HG02885 (cell line): ENCODE results near the gene EPHA1.
A peak's percentile ranks its signal among the peaks of the same experiment; 100 is the strongest.

Experiments
- ATAC-seq: cut with Tn5 transposase; IDR thresholded peaks from one replicate; pipeline ENCODE4 v1.9.1; 2021; ENCODE audit warnings: mild to moderate bottlenecking; ENCODE audit not compliant: unreplicated experiment, poor library complexity

The EPHA1 gene

GRCh38 chr7:143391462-143392404 lies 16.9 kb downstream of the EPHA1 start:
- no peak for ATAC-seq

- ATAC-seq: no peak
Observed at GRCh38 chr7:143390773-143391317, 17.8 kb downstream of the EPHA1 start.

DNA sequence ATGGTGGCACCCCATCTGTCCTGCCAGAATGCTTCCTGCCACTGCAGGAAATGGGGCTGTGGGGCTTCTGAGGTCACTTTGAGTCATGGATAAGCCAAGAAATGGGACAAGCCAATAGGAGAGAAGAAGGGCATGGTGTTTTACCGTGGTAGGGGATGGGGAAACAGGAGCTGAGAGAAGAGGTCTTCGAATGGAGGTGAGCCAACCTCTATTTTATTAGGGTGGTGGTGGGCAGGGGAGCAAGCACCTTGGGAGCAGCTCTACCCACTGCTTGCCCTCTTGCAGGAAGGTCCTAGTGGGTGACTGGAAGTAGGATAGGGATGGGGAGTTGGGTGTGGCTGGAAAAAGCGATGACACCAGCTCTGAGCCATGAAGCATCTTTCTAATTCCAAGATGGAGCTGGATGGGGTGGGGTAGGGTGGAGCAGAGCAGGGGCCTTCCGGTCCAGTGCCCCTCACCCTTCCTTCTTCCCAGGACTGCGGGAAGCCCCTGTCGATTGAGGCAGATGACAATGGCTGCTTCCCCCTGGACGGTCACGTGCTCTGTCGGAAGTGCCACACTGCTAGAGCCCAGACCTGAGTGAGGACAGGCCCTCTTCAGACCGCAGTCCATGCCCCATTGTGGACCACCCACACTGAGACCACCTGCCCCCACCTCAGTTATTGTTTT lies 18.4 kb downstream of the EPHA1 start:
- no peak for ATAC-seq

- no peak for ATAC-seq
Observed at GRCh38 chr7:143389316-143390103, 19.1 kb downstream of the EPHA1 start.

- ATAC-seq: no peak
Observed at GRCh38 chr7:143388491-143389101, 20.1 kb downstream of the EPHA1 start.

GRCh38 chr7:143388051-143388450 lies 20.6 kb downstream of the EPHA1 start:
- no peak for ATAC-seq

- ATAC-seq: no peak
Observed at GRCh38 chr7:143387156-143387975, 21.3 kb downstream of the EPHA1 start.

GRCh38 chr7:143385891-143386781 lies 22.5 kb downstream of the EPHA1 start:
- ATAC-seq: peak; percentile 30

DNA sequence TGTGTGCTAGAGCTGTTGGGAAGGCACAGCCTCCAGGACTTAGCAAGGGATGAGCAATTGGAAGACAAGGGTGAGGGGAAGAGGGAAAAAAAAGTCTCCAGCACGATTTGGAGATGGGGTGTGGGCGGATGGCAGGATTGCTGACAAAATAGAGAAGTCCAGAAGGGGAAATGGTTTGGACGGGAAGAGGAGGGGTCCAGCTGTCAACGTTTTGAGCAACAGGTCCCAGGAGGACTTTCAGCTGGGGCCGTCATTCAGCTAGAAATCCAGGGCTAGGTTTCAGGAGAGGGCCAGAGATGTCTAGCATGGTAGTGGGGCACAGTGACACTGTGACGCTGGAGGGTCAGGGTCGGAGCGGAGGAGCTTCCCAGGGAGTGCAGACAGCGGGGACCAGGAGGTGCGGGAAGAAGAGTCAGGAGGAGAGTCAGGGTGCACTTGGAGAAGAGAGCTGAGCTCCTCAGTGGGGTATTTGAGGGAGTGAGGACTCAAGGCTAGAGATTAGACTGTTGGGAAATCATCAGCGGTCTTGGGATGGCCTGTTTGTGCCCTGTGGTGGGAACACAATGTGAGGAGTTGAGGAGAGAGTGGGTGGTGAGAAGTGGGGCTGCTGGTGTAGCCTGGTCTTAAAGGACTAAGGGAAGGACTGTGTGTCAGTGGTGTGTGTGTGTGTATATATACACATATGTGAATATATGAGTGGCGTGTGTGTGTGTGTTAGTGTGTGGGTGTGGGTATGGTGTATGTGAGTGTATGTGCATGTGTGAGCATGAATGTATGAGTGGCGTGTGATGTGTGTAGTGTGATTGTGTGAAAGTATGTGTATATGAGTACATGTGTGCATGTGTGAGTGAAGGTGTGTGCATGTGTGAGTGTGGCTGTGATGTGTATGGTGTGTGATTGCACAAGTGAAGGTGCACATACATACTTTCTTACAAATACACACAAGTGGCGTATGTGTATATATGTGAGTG lies 23.7 kb downstream of the EPHA1 start:
- ATAC-seq: no peak

DNA sequence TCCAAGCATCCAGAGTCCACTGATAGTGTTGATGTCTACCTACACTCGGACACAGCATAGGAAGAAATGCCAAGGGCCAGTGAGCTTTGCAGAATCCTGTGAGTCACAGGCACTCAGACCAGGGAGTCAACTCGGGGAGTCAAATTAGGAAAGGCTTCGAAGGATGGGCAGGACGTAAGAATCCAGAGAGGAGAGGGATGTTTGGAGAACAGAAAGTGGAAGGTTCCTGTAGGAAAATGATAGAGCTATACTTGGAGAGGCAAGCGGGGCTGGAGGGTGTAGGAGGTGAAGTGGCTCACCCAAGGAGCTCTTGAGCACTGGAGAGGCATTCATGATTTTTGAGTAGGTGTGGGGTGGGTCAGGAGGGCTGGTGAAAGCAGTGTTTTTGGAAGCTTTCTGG lies 24.5 kb downstream of the EPHA1 start:
- ATAC-seq: no peak

DNA sequence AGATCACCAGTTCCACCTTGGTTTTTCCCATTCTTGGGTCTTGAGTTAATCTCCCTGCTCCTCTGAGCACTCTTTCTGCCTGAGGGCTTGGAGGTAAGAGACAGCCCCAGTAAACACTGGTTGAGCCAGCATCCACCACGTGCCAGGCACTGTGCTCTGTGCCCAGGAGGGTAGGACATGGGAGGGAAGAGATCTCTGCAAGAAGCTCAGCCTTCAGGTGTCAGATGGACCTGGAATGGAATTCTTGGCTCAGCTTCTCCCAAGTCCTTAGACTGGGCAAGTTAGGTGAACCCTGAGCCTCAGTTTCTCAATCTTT lies 25.1 kb downstream of the EPHA1 start:
- no peak for ATAC-seq

- no peak for ATAC-seq
Observed at GRCh38 chr7:143382791-143383641, 25.6 kb downstream of the EPHA1 start.

GRCh38 chr7:143382126-143382790 lies 26.4 kb downstream of the EPHA1 start:
- ATAC-seq: no peak

- peak; percentile 13 for ATAC-seq
Observed at GRCh38 chr7:143381427-143382125, 27.1 kb downstream of the EPHA1 start.
